ENCODE data around the gene HBG1. TPM values are rescaled to one million over a fixed set of nuclear protein-coding genes. Genes with fewer than 3 reads are reported as not detected.

HBG1 gene
- total and polyA plus RNA-seq, 3 donors from 2014 or later: not detected

- TF ChIP-seq POLR2A (IDR thresholded peaks at IDR 0.05) (no peak), CTCF (IDR thresholded peaks at IDR 0.05) (no peak)
- no peak overlapping the region for H3K4me3 ChIP-seq
- 92 to 96% methylated on average over 2 of the region's 2 CpGs for WGBS, 2 donors
These were observed 19.9 kb downstream of the HBG1 start for GRCh38 chr11:5229796-5230195.

DNA sequence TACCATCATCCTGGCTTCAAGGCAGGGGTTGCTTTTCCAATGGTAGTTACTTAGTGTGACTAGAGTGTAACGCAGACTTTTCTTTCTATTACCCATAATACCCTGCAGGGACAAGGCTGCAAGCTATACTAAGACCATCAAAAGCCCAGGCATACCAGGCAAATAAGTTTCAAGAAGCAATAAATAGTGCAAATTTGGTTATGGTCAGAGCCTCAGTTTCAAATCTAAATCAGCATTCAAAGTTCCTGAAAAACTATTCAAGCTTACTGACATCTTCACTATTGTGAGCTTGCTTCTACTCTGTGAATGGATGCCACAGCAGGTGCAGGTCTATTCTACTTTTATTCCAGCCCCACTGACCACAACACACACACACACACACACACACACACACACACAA, 20.3 kb downstream of the HBG1 start:
- no peak for DNase-seq
- H3K9me3 ChIP-seq: no peaks in the 10 kb centered on the region
- no peaks in the 10 kb centered on the region for H3K36me3 ChIP-seq (ENCODE audit: low read depth, missing control alignments)
- H3K27ac ChIP-seq: no peak overlapping the region
- no peaks in the 10 kb centered on the region for H3K27me3 ChIP-seq
- no peak overlapping the region for H3K4me3 ChIP-seq
- WGBS, 2 donors: 100% methylated on average over 1 of the region's 1 CpG
- intact Hi-C loops (cut with DNase I; ENCODE audit: low total_unique reads): no loop called here
- H3K4me1 ChIP-seq: no peaks in the 10 kb centered on the region
- TF ChIP-seq POLR2A (IDR thresholded peaks at IDR 0.05): no peak
- TF ChIP-seq CTCF (IDR thresholded peaks at IDR 0.05): no peak

More at GRCh38 chr11:5229796-5230195, 19.9 kb downstream of the HBG1 start:
- intact Hi-C loops (cut with DNase I; ENCODE audit: low total_unique reads): no loop called here
- DNase-seq: no peak
- H3K27ac ChIP-seq: no peak overlapping the region
- H3K9me3 ChIP-seq: no peaks in the 10 kb centered on the region
- H3K4me1 ChIP-seq: no peaks in the 10 kb centered on the region
- no peaks in the 10 kb centered on the region for H3K27me3 ChIP-seq
- no peaks in the 10 kb centered on the region for H3K36me3 ChIP-seq (ENCODE audit: low read depth, missing control alignments)

DNA sequence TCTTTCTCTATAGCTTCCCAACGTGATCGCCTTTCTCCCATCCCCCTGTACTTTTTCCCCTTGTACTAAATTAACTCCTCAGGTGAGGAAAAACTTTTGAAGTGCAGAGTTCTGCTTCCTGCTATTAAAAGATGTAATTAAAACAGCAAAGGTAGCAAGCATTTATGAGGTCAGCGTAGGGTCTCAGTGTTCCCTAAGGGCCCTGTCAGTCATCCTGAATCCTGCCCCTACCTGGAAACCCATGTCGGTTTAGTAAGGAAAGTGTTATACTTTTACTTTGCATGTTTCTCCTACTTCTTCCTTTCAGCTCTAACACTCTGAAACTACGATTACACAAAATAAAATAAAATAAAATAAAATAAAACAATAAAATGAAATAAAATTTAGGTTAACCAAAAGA, 21.5 kb downstream of the HBG1 start:
- no peaks in the 10 kb centered on the region for H3K4me1 ChIP-seq
- no peaks in the 10 kb centered on the region for H3K36me3 ChIP-seq (ENCODE audit: low read depth, missing control alignments)
- H3K9me3 ChIP-seq: no peaks in the 10 kb centered on the region
- 73 to 77% methylated on average over 5 of the region's 5 CpGs for WGBS, 2 donors
- H3K4me3 ChIP-seq: no peak overlapping the region
- no peak overlapping the region for H3K27ac ChIP-seq
- TF ChIP-seq CTCF (IDR thresholded peaks at IDR 0.05) (no peak), POLR2A (IDR thresholded peaks at IDR 0.05) (no peak)
- no peaks in the 10 kb centered on the region for H3K27me3 ChIP-seq
- DNase-seq: no peak
- intact Hi-C loops (cut with DNase I; ENCODE audit: low total_unique reads): no loop called here

DNA sequence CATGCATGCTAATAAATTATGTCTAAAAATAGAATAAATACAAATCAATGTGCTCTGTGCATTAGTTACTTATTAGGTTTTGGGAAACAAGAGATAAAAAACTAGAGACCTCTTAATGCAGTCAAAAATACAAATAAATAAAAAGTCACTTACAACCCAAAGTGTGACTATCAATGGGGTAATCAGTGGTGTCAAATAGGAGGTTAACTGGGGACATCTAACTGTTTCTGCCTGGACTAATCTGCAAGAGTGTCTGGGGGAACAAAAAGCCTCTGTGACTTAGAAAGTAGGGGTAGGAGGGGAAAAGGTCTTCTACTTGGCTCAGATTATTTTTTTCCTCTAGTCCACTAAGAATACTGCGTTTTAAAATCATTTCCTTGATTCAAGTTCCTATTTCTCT, 22.0 kb downstream of the HBG1 start:
- no peak for TF ChIP-seq POLR2A (IDR thresholded peaks at IDR 0.05)
- no peak for TF ChIP-seq CTCF (IDR thresholded peaks at IDR 0.05)
- WGBS, 2 donors: 61 to 63% methylated on average over 1 of the region's 1 CpG
- Histone ChIP-seq H3K27ac (no peak overlapping the region), H3K4me1 (no peaks in the 10 kb centered on the region), H3K27me3 (no peaks in the 10 kb centered on the region), H3K4me3 (no peak overlapping the region), H3K36me3 (ENCODE audit: low read depth, missing control alignments) (no peaks in the 10 kb centered on the region), H3K9me3 (no peaks in the 10 kb centered on the region)
- no peak for DNase-seq
- intact Hi-C loops (cut with DNase I; ENCODE audit: low total_unique reads): no loop called here

DNA sequence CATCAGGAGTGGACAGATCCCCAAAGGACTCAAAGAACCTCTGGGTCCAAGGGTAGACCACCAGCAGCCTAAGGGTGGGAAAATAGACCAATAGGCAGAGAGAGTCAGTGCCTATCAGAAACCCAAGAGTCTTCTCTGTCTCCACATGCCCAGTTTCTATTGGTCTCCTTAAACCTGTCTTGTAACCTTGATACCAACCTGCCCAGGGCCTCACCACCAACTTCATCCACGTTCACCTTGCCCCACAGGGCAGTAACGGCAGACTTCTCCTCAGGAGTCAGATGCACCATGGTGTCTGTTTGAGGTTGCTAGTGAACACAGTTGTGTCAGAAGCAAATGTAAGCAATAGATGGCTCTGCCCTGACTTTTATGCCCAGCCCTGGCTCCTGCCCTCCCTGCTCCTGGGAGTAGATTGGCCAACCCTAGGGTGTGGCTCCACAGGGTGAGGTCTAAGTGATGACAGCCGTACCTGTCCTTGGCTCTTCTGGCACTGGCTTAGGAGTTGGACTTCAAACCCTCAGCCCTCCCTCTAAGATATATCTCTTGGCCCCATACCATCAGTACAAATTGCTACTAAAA, 22.8 kb downstream of the HBG1 start, which contains the start of gene HBB:
TSS of gene HBB (minus strand) at position 340 of the 579 bp plus-strand sequence. CDS start at position 290, 50 bp downstream.
- intact Hi-C loops (cut with DNase I; ENCODE audit: low total_unique reads): no loop called here
- no peak within 1 kb of the TSS for H3K4me3 ChIP-seq
- no peak for DNase-seq
- TF ChIP-seq POLR2A (IDR thresholded peaks at IDR 0.05) (no peak), CTCF (IDR thresholded peaks at IDR 0.05) (no peak)
- H3K27me3 ChIP-seq: no peaks in the 10 kb centered on the region
- H3K9me3 ChIP-seq: no peaks in the 10 kb centered on the region
- no peaks in the 10 kb centered on the region for H3K4me1 ChIP-seq
- no peak within 1 kb of the TSS for H3K27ac ChIP-seq
- H3K36me3 ChIP-seq (ENCODE audit: low read depth, missing control alignments): no peaks in the 10 kb centered on the region
- 89 to 90% methylated on average over 3 of the region's 3 CpGs for WGBS, 2 donors

Data from testis (tissue), 3 donors.